HepG2 (cell line): ENCODE data around the gene LRTM2. TPM values are rescaled to one million over a fixed set of nuclear protein-coding genes. Genes with fewer than 3 reads are reported as not detected.

ENCODE experiments used
- ATAC-seq: fragments of 200-7000 bp; cut with Tn5 transposase; 3 replicates; pipeline ENCODE4 v1.9.1; 2020; ENCODE audit warnings: mild to moderate bottlenecking, moderate library complexity
- BruUV-seq: library from RNA; stranded (reverse); fragments of 400-500 nt; replicated peaks from 2 replicates; lab custom pipeline; 2021; lab: Mats Ljungman, UMichigan
- CTCF ChIA-PET: fragments of 300-600 bp; formaldehyde crosslinking; extraction: SDS; loops from one replicate; lab custom pipeline; 2021; ENCODE audit warnings: low total read pairs, inconsistent platforms, low intra/inter-chr PET ratio; lab: Yijun Ruan, JAX
- POLR2A ChIA-PET: fragments of 350-600 bp; sonication (Branson Sonifier 250); formaldehyde crosslinking; loops from one replicate; lab custom pipeline; 2020; ENCODE audit warnings: antibody characterized with exemption, inconsistent platforms; lab: Yijun Ruan, JAX
- DNase-seq: peaks from one replicate; pipeline ENCODE4 v3.0.0-alpha.2; 2015; ENCODE audit warnings: low spot score
- FAIRE-seq: peaks from 3 replicates; lab custom pipeline; 2011; peaks lifted over from hg19 to GRCh38; lab: Jason Lieb, UNC
- H2AFZ ChIP-seq: one replicate; pipeline ENCODE4 v1.6.1; 2011; ENCODE audit warnings: low read length, inconsistent platforms
- H3K27ac ChIP-seq: fragments of 300-600 bp; 3 replicates; pipeline ENCODE4 v1.8.0; 2011; ENCODE audit warnings: mixed run types, mild to moderate bottlenecking, mixed read lengths, low read length, inconsistent platforms; ENCODE audit not compliant: insufficient read depth; ENCODE audit errors: extremely low read length
- H3K27me3 ChIP-seq, 2 experiments: fragments of 200-600 bp in 1 of 2; 2 replicates in 1 of 2; 3 replicates in 1 of 2; pipeline versions ENCODE4 v1.6.0 to v1.8.0; 2011; ENCODE audit warnings: low read length in 2 of 2, mild to moderate bottlenecking in 2 of 2, moderate library complexity in 2 of 2, inconsistent platforms in 1 of 2; ENCODE audit not compliant: insufficient read depth in 2 of 2, control insufficient read depth in 1 of 2
- H3K36me3 ChIP-seq, 2 experiments: fragments of 200-600 bp in 1 of 2; replicated peaks in 1 of 2; 2 replicates in 1 of 2; 3 replicates in 1 of 2; pipeline versions ENCODE4 v1.5.1 to v1.8.0; 2011; ENCODE audit warnings: low read length in 2 of 2, inconsistent platforms in 1 of 2; ENCODE audit not compliant: insufficient read depth in 2 of 2, control insufficient read depth in 1 of 2
- H3K4me1 ChIP-seq: 2 replicates; pipeline ENCODE4 v1.5.1; 2012; ENCODE audit warnings: low read length, inconsistent platforms; ENCODE audit not compliant: insufficient read depth
- H3K4me2 ChIP-seq: 2 replicates; pipeline ENCODE4 v1.6.0; 2011; ENCODE audit warnings: low read depth, low read length, inconsistent platforms
- H3K4me3 ChIP-seq, 3 experiments: fragments of 200-600 bp in 1 of 3; sonication (generic), shearing (Covaris generic) in 1 of 3; replicated peaks in 1 of 3; 2 replicates each; pipeline ENCODE4 v1.5.1; 2011 to 2016; ENCODE audit warnings: low read length in 3 of 3, inconsistent platforms in 2 of 3, low read depth in 2 of 3, mild to moderate bottlenecking in 2 of 3, control low read depth in 1 of 3, mixed read lengths in 1 of 3; ENCODE audit not compliant: insufficient read depth in 1 of 3
- H3K79me2 ChIP-seq: one replicate; pipeline ENCODE4 v1.6.1; 2011; ENCODE audit warnings: low read length, inconsistent platforms; ENCODE audit not compliant: insufficient read depth
- H3K9ac ChIP-seq: 2 replicates; pipeline ENCODE4 v1.6.0; 2011; ENCODE audit warnings: mild to moderate bottlenecking, low read depth, low read length, inconsistent platforms; ENCODE audit not compliant: insufficient read depth
- H3K9me3 ChIP-seq: 2 replicates; pipeline ENCODE4 v1.5.1; 2012; ENCODE audit warnings: mild to moderate bottlenecking, low read length
- H4K20me1 ChIP-seq: 2 replicates; pipeline ENCODE4 v1.6.0; 2011; ENCODE audit warnings: inconsistent platforms, mild to moderate bottlenecking, low read length, moderate library complexity; ENCODE audit not compliant: insufficient read depth
- DMAP1 ChIP-seq: IDR thresholded peaks from 2 replicates; pipeline ENCODE4 v1.6.1; 2016
- DPF2 ChIP-seq: sonication (generic); formaldehyde crosslinking; IDR thresholded peaks from 2 replicates; pipeline ENCODE4 v1.4.0; 2020; ENCODE audit warnings: mild to moderate bottlenecking, low read depth, missing genetic modification reagents, borderline replicate concordance
- MEIS2 ChIP-seq: sonication (generic); formaldehyde crosslinking; IDR thresholded peaks from 2 replicates; pipeline ENCODE4 v1.9.0; 2021; ENCODE audit warnings: mild to moderate bottlenecking, missing genetic modification reagents
- NFE2L2 ChIP-seq: fragments of 150-350 bp; IDR thresholded peaks from 2 replicates; pipeline ENCODE4 v1.6.1; 2014; ENCODE audit warnings: low read length
- NR2F2 ChIP-seq: IDR thresholded peaks from 2 replicates; pipeline ENCODE4 v1.6.1; 2012; ENCODE audit warnings: low read depth, inconsistent platforms, borderline replicate concordance
- TEAD2 ChIP-seq: sonication (generic); formaldehyde crosslinking; IDR thresholded peaks from 2 replicates; pipeline ENCODE4 v1.9.0; 2021; ENCODE audit warnings: missing genetic modification reagents
- YEATS4 ChIP-seq: sonication (generic); formaldehyde crosslinking; IDR thresholded peaks from 2 replicates; pipeline ENCODE4 v1.4.0; 2020; ENCODE audit warnings: missing genetic modification reagents, borderline replicate concordance
- ZNF17 ChIP-seq: sonication (generic); formaldehyde crosslinking; IDR thresholded peaks from 2 replicates; pipeline ENCODE4 v1.5.0; 2020; ENCODE audit warnings: mild to moderate bottlenecking, missing genetic modification reagents
- ZNF234 ChIP-seq: sonication (generic); formaldehyde crosslinking; conservative IDR thresholded peaks from 2 replicates; pipeline ENCODE4 v1.5.1; 2020; ENCODE audit warnings: mild to moderate bottlenecking, missing genetic modification reagents
- ZNF317 ChIP-seq: sonication (generic); formaldehyde crosslinking; IDR thresholded peaks from 2 replicates; pipeline ENCODE4 v1.5.0; 2020; ENCODE audit warnings: mild to moderate bottlenecking, missing genetic modification reagents
- ZNF761 ChIP-seq: sonication (generic); formaldehyde crosslinking; conservative IDR thresholded peaks from 2 replicates; pipeline ENCODE4 v1.4.0; 2020; ENCODE audit warnings: mild to moderate bottlenecking, missing genetic modification reagents
- ZSCAN21 ChIP-seq: sonication (generic); formaldehyde crosslinking; IDR thresholded peaks from 2 replicates; pipeline ENCODE4 v1.8.0; 2022; ENCODE audit warnings: mild to moderate bottlenecking, missing genetic modification reagents, moderate library complexity, borderline replicate concordance
- ZSCAN9 ChIP-seq: IDR thresholded peaks from 2 replicates; pipeline ENCODE4 v1.6.1; 2016; ENCODE audit warnings: borderline replicate concordance
- WGBS: methylation state at CpG from one replicate; pipeline ENCODE4 v1.1.6; 2017; ENCODE audit warnings: low lambda C conversion rate; 5-methylcytosine and 5-hydroxymethylcytosine counted together
- in situ Hi-C: cut with HindIII; loops from 2 replicates; pipeline ENCODE4 v1.10.0; 2017; ENCODE audit warnings: low pct_unique_long_range_greater_than_20kb; ENCODE audit not compliant: extremely low pct_ligation_motif_present
- intact Hi-C: fragments of 100-400 bp; cut with micrococcal nuclease; formaldehyde crosslinking; loops from one replicate; pipeline ENCODE4 v1.10.0; 2022; ENCODE audit not compliant: unreplicated experiment
- polyA plus RNA-seq, 8 experiments: library from polyadenylated mRNA; depleted of rRNA in 3 of 8; stranded (reverse) in 7 of 8; unstranded in 1 of 8; fragments of >200 nt; fragmentation: Illumina TruSeq in 4 of 8; extraction: Trizol in 4 of 8; gene quantifications; 2 replicates each; pipeline versions ENCODE4 v1.2.1 to v1.2.3, GENCODE V29; 2011 to 2016; ENCODE audit warnings: low read depth in 4 of 8, missing spikeins in 1 of 8, mixed read lengths in 1 of 8; ENCODE audit not compliant: insufficient read depth in 1 of 8
- total RNA-seq, 5 experiments: library from RNA; depleted of rRNA; stranded (reverse); fragments of >200 nt; fragmentation: Illumina TruSeq; extraction: Trizol; gene quantifications; 2 replicates each; pipeline ENCODE4 v1.2.3, GENCODE V29; 2016; ENCODE audit warnings: low read depth in 1 of 5
- TF ChIP-seq, protein P1 (sequence below): sonication (generic); formaldehyde crosslinking; IDR thresholded peaks from 2 replicates; pipeline ENCODE4 v1.4.0; 2020; ENCODE audit warnings: low read depth, missing genetic modification reagents

Gene LRTM2
- total and polyA plus RNA-seq, 2 of the 13 experiments (the other 11 are each of a cell fraction or from before 2014, with no cell fraction given): 0.09 TPM; not detected in 1

- peak overlapping the region; percentile 33 for H3K27ac ChIP-seq
- FAIRE-seq (no peak), DNase-seq (no peak), ATAC-seq (no peak)
- CTCF ChIA-PET: no interaction called here
- no peak overlapping the region for H2AFZ ChIP-seq
- TF ChIP-seq YEATS4 (CRISPR knock-in tag): no peak
- TF ChIP-seq DMAP1 (CRISPR knock-in tag): no peak
- TF ChIP-seq NFE2L2: no peak
- TF ChIP-seq ZNF761 (CRISPR knock-in tag): no peak
- TF ChIP-seq, protein P1, sequence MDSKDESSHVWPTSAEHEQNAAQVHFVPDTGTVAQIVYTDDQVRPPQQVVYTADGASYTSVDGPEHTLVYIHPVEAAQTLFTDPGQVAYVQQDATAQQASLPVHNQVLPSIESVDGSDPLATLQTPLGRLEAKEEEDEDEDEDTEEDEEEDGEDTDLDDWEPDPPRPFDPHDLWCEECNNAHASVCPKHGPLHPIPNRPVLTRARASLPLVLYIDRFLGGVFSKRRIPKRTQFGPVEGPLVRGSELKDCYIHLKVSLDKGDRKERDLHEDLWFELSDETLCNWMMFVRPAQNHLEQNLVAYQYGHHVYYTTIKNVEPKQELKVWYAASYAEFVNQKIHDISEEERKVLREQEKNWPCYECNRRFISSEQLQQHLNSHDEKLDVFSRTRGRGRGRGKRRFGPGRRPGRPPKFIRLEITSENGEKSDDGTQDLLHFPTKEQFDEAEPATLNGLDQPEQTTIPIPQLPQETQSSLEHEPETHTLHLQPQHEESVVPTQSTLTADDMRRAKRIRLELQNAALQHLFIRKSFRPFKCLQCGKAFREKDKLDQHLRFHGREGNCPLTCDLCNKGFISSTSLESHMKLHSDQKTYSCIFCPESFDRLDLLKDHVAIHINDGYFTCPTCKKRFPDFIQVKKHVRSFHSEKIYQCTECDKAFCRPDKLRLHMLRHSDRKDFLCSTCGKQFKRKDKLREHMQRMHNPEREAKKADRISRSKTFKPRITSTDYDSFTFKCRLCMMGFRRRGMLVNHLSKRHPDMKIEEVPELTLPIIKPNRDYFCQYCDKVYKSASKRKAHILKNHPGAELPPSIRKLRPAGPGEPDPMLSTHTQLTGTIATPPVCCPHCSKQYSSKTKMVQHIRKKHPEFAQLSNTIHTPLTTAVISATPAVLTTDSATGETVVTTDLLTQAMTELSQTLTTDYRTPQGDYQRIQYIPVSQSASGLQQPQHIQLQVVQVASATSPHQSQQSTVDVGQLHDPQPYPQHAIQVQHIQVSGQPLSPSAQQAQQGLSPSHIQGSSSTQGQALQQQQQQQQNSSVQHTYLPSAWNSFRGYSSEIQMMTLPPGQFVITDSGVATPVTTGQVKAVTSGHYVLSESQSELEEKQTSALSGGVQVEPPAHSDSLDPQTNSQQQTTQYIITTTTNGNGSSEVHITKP (CRISPR knock-in tag): no peak
- TF ChIP-seq ZNF17 (CRISPR knock-in tag): no peak
- TF ChIP-seq MEIS2 (CRISPR knock-in tag): no peak
- no peak for TF ChIP-seq DPF2
- no peak for TF ChIP-seq TEAD2 (CRISPR knock-in tag)
- no peak for TF ChIP-seq ZNF234 (CRISPR knock-in tag)
- 0 out of 2 replicates have a peak, but pooled peaks have one; percentile 27 for TF ChIP-seq ZSCAN21 (CRISPR knock-in tag)
- TF ChIP-seq ZNF317 (CRISPR knock-in tag): no peak
- no peak for TF ChIP-seq ZSCAN9
- TF ChIP-seq NR2F2: 0 out of 2 replicates have a peak, but pooled peaks have one; percentile 17
- POLR2A ChIA-PET: no interaction called here
- peaks cover 69% of the 10 kb centered on the region for H3K4me1 ChIP-seq
- no TSS peak for BruUV-seq
- no peaks in the 10 kb centered on the region for H4K20me1 ChIP-seq
- peak overlapping the region; percentile 32 for H3K4me2 ChIP-seq
- H3K9ac ChIP-seq: no peak overlapping the region
- H3K79me2 ChIP-seq: peaks cover 4% of the 10 kb centered on the region
- 69% methylated on average over 4 of the region's 7 CpGs for WGBS
- H3K36me3 ChIP-seq: no peaks in the 10 kb centered on the region
- in situ Hi-C loops: loop anchor here (10.0 kb wide), 1 partner anchor 228 kb away; no protein-coding TSS in a partner anchor
- no peaks in the 10 kb centered on the region for H3K9me3 ChIP-seq
- intact Hi-C loops: no loop called here
- no peak overlapping the region; a peak in 1 of 6 replicates for H3K4me3 ChIP-seq
- H3K27me3 ChIP-seq: no peaks in the 10 kb centered on the region
These were observed 13.9 kb upstream of the LRTM2 start for GRCh38 chr12:1806301-1807086.
